ENCODE data around the gene OR2T2.
"Not testable (repeated sequence)": the region's sequence is repeated elsewhere in the genome, so short reads cannot be mapped to it uniquely, and the experiment has no call there.

DNA sequence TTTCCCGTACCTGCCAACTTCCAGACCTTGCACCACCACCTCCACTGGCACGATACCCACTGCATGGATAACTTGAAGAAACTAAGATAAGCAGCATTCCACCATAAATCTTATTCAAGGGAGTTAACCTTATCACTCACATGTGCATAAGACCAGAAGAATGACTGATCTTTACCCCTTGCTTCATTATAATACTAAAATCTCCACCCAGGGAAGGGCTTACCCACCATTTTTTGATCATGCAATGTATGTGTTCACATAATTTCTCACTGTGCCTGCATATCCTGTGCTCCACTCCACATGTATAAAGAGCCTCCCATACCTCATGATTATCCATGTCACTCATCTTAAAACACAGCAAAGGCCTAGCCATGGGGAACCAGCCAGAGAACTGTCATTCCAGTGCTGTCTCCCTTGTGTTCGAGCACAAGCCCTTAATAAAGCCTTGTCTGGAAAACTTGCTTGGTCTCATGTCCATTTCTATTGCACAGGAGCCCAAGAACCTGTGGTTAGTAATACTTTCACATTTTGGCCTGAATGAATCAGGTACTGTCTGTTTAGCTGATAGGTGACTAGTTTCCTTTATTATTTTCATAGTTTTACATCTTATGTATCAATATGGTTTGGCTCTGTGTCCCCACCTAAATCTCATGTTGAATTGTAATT lies 17.8 kb upstream of the OR2T2 start:
- not testable (repeated sequence) for TF ChIP-seq POLR2A (IDR thresholded peaks at IDR 0.05; ENCODE audit: low read length); GATA1 (IDR thresholded peaks at IDR 0.05; ENCODE audit: low read depth, low read length)

Measured in erythroblast (primary cell).